ENCODE measurements around the gene PACRG.

Gene PACRG

GRCh38 chr6:162871966-162872365, 144.2 kb downstream of the PACRG start:
- no peak for DNase-seq

GRCh38 chr6:162873537-162873936, 145.8 kb downstream of the PACRG start:
- DNase-seq, result no peak

GRCh38 chr6:162875070-162875469, 147.3 kb downstream of the PACRG start:
- DNase-seq, result no peak

- DNase-seq, result no peak
Measured at GRCh38 chr6:162882801-162883481, 155.2 kb downstream of the PACRG start.

GRCh38 chr6:162887981-162888689, 160.4 kb downstream of the PACRG start:
- DNase-seq, result no peak

- DNase-seq, result no peak
Measured at GRCh38 chr6:162889303-162889702, 161.5 kb downstream of the PACRG start.

- no peak for DNase-seq
Measured at GRCh38 chr6:162898011-162898410, 170.2 kb downstream of the PACRG start.

- no peak for DNase-seq
Measured at GRCh38 chr6:162899148-162899547, 171.4 kb downstream of the PACRG start.

- no peak for DNase-seq
Measured at GRCh38 chr6:162900503-162900902, 172.7 kb downstream of the PACRG start.

- no peak for DNase-seq
Measured at GRCh38 chr6:162904069-162904663, 176.4 kb downstream of the PACRG start.

GRCh38 chr6:162906479-162906878, 178.7 kb downstream of the PACRG start:
- DNase-seq, result no peak

GRCh38 chr6:162907876-162908481, 180.2 kb downstream of the PACRG start:
- no peak for DNase-seq

GRCh38 chr6:162913206-162913605, 185.4 kb downstream of the PACRG start:
- no peak for DNase-seq

GRCh38 chr6:162917506-162917905, 189.7 kb downstream of the PACRG start:
- no peak for DNase-seq

- no peak for DNase-seq
Measured at GRCh38 chr6:162921062-162921461, 193.3 kb downstream of the PACRG start.

GRCh38 chr6:162921510-162922040, 193.8 kb downstream of the PACRG start:
- no peak for DNase-seq

GRCh38 chr6:162922563-162923166, 194.9 kb downstream of the PACRG start:
- DNase-seq, result no peak

GRCh38 chr6:162934844-162935243, 207.1 kb downstream of the PACRG start:
- DNase-seq, result no peak

GRCh38 chr6:162940426-162940825, 212.7 kb downstream of the PACRG start:
- DNase-seq, result no peak

GRCh38 chr6:162941128-162941527, 213.4 kb downstream of the PACRG start:
- no peak for DNase-seq

- no peak for DNase-seq
Measured at GRCh38 chr6:162942866-162943265, 215.1 kb downstream of the PACRG start.

GRCh38 chr6:162943369-162943768, 215.6 kb downstream of the PACRG start:
- DNase-seq, result no peak

- DNase-seq, result no peak
Measured at GRCh38 chr6:162951164-162951743, 223.5 kb downstream of the PACRG start.

All from NCI-H2081 treated with DMSO at 0.1 percent for 48 hours (cell line).